Measurements from ENCODE around the gene EFS. TPM values are rescaled to one million over a fixed set of nuclear protein-coding genes. Genes with fewer than 3 reads are reported as not detected.

The EFS gene
- total and polyA plus RNA-seq, 8 donors = 3.1 to 20.6 (median 6.2) TPM

GRCh38 chr14:23320584-23321571 is 44.1 kb downstream of the EFS start, which contains the start of gene PABPN1:
PABPN1 (plus strand) TSS chr14:23321457; CDS start chr14:23321470, 13 bp downstream.
- 3 to 12% (median 5%) methylated on average over 24 to 63 of the region's 63 CpGs for WGBS, 5 donors
- intact Hi-C loops (cut with DNase I; ENCODE audit: low total_unique reads) = loop anchor here (10.0 kb wide), 2 partner anchors 144 to 244 kb away; partner anchors contain the start of genes AP1G2 and NGDN
- peak within 1 kb of the TSS; percentile 90 to 96 (median 92) for H3K4me3 ChIP-seq
- H3K27me3 ChIP-seq = no peaks in the 10 kb centered on the region
- H3K9me3 ChIP-seq = no peaks in the 10 kb centered on the region
- H3K27ac ChIP-seq = peak within 1 kb of the TSS; percentile 96 to 100 (median 98)
- no peak for TF ChIP-seq EP300 (IDR thresholded peaks at IDR 0.05)
- TF ChIP-seq POLR2AphosphoS5 (IDR thresholded peaks at IDR 0.05) = peak; percentile 45 to 92 (median 63)
- TF ChIP-seq CTCF (IDR thresholded peaks at IDR 0.05) = no peak
- TF ChIP-seq POLR2A (IDR thresholded peaks at IDR 0.05) = peak in 1 of 4 donors; percentile 0
- peaks cover 19 to 36% (median 29%) of the 10 kb centered on the region in 4 donors for H3K4me1 ChIP-seq
- peak; percentile 100 for DNase-seq
- H3K36me3 ChIP-seq = peaks cover 27 to 41% (median 36%) of the 10 kb centered on the region in 4 donors

- H3K9me3 ChIP-seq = no peaks in the 10 kb centered on the region
- DNase-seq = no peak
- WGBS, 5 donors = 88 to 93% (median 91%) methylated on average over 17 of the region's 17 CpGs
- peak overlapping the region; percentile 37 to 41 (median 38) for H3K4me3 ChIP-seq
- H3K27me3 ChIP-seq = no peaks in the 10 kb centered on the region
- peaks cover 22 to 36% (median 32%) of the 10 kb centered on the region in 4 donors for H3K36me3 ChIP-seq
- no peak for TF ChIP-seq POLR2A (IDR thresholded peaks at IDR 0.05)
- no peak for TF ChIP-seq POLR2AphosphoS5 (IDR thresholded peaks at IDR 0.05)
- no peak for TF ChIP-seq EP300 (IDR thresholded peaks at IDR 0.05)
- no peak for TF ChIP-seq CTCF (IDR thresholded peaks at IDR 0.05)
- peaks cover 19 to 36% (median 29%) of the 10 kb centered on the region in 4 donors for H3K4me1 ChIP-seq
- H3K27ac ChIP-seq = peak overlapping the region; percentile 89 to 100 (median 95)
- intact Hi-C loops (cut with DNase I; ENCODE audit: low total_unique reads) = loop anchor here (10.0 kb wide), 2 partner anchors 145 to 245 kb away; partner anchors contain the start of genes AP1G2 and NGDN
These were observed 45.0 kb downstream of the EFS start for GRCh38 chr14:23319746-23320583.

GRCh38 chr14:23316300-23316699 is 48.7 kb downstream of the EFS start:
- peaks cover 5 to 10% (median 8%) of the 10 kb centered on the region in 4 donors for H3K4me1 ChIP-seq
- no peaks in the 10 kb centered on the region for H3K27me3 ChIP-seq
- no peak for TF ChIP-seq CTCF (IDR thresholded peaks at IDR 0.05)
- no peak for TF ChIP-seq POLR2AphosphoS5 (IDR thresholded peaks at IDR 0.05)
- TF ChIP-seq POLR2A (IDR thresholded peaks at IDR 0.05) = no peak
- no peak for TF ChIP-seq EP300 (IDR thresholded peaks at IDR 0.05)
- DNase-seq = no peak
- no peaks in the 10 kb centered on the region for H3K9me3 ChIP-seq
- H3K27ac ChIP-seq = no peak overlapping the region
- H3K4me3 ChIP-seq = no peak overlapping the region
- WGBS, 5 donors = 83 to 89% (median 86%) methylated on average over 5 of the region's 5 CpGs
- peaks cover 0 to 35% (median 21%) of the 10 kb centered on the region in 4 donors for H3K36me3 ChIP-seq
- intact Hi-C loops (cut with DNase I; ENCODE audit: low total_unique reads) = no loop called here

- DNase-seq = no peak
- Histone ChIP-seq H3K4me1 (peaks cover 36 to 53% (median 50%) of the 10 kb centered on the region in 4 donors), H3K27ac (no peak overlapping the region), H3K36me3 (peaks cover 0 to 60% (median 49%) of the 10 kb centered on the region in 4 donors), H3K4me3 (no peak overlapping the region), H3K27me3 (no peaks in the 10 kb centered on the region), H3K9me3 (no peaks in the 10 kb centered on the region)
- intact Hi-C loops (cut with DNase I; ENCODE audit: low total_unique reads) = no loop called here
- 83 to 100% (median 91%) methylated on average over 1 of the region's 1 CpG for WGBS, 5 donors
- TF ChIP-seq EP300 (IDR thresholded peaks at IDR 0.05) (no peak), POLR2AphosphoS5 (IDR thresholded peaks at IDR 0.05) (no peak)
These were observed 54.4 kb downstream of the EFS start for GRCh38 chr14:23310546-23310945.
